HepG2 (cell line): ENCODE data around the gene NFASC. TPM values are rescaled to one million over a fixed set of nuclear protein-coding genes. Genes with fewer than 3 reads are reported as not detected.

Experiments used
- ASH2L ChIP-seq: fragments of 300-600, 200-600 bp; sonication (generic); IDR thresholded peaks from 2 replicates; pipeline ENCODE4 v1.7.0; 2017; ENCODE audit warnings: low read depth, mild to moderate bottlenecking, moderate library complexity, mixed read lengths, low read length; ENCODE audit not compliant: insufficient read length
- FOXP1 ChIP-seq, 2 experiments: fragments of 450-650 bp in 1 of 2; IDR thresholded peaks; 2 replicates each; pipeline ENCODE4 v1.6.1; 2017 to 2018; ENCODE audit warnings: antibody characterized with exemption in 1 of 2
- HNRNPLL ChIP-seq: fragments of 200-400 bp; formaldehyde crosslinking; IDR thresholded peaks from 2 replicates; pipeline ENCODE4 v1.6.1; 2017; ENCODE audit warnings: mild to moderate bottlenecking, low read depth, low read length; ENCODE audit not compliant: poor library complexity, severe bottlenecking
- MEIS1 ChIP-seq: sonication (generic); formaldehyde crosslinking; IDR thresholded peaks from 2 replicates; pipeline ENCODE4 v1.9.0; 2021; ENCODE audit warnings: mild to moderate bottlenecking, missing genetic modification reagents, moderate library complexity, borderline replicate concordance
- SMC3 ChIP-seq: IDR thresholded peaks from 2 replicates; pipeline ENCODE4 v1.6.1; 2011; ENCODE audit warnings: low read length, improper control_type of control experiment
- SP1 ChIP-seq, 2 experiments: fragments of 450-650 bp in 1 of 2; sonication (generic) in 1 of 2; formaldehyde crosslinking in 1 of 2; IDR thresholded peaks; 2 replicates each; pipeline versions ENCODE4 v1.4.0 to v1.6.1; 2016 to 2020; ENCODE audit warnings: missing genetic modification reagents in 1 of 2
- STAG1 ChIP-seq: sonication (generic); formaldehyde crosslinking; IDR thresholded peaks from 2 replicates; pipeline ENCODE4 v1.4.0; 2020; ENCODE audit warnings: missing genetic modification reagents
- XRCC5 ChIP-seq: fragments of 200-400 bp; formaldehyde crosslinking; optimal IDR thresholded peaks from 2 replicates; pipeline ENCODE3; 2017; ENCODE audit warnings: mild to moderate bottlenecking, low read length
- ZNF124 ChIP-seq: sonication (generic); formaldehyde crosslinking; IDR thresholded peaks from 2 replicates; pipeline ENCODE4 v1.4.0; 2020; ENCODE audit warnings: missing genetic modification reagents
- ZNF746 ChIP-seq: sonication (generic); formaldehyde crosslinking; IDR thresholded peaks from 2 replicates; pipeline ENCODE4 v1.8.0; 2022; ENCODE audit warnings: mild to moderate bottlenecking, missing genetic modification reagents
- ZNF761 ChIP-seq: sonication (generic); formaldehyde crosslinking; conservative IDR thresholded peaks from 2 replicates; pipeline ENCODE4 v1.4.0; 2020; ENCODE audit warnings: mild to moderate bottlenecking, missing genetic modification reagents
- polyA plus RNA-seq, 8 experiments: library from polyadenylated mRNA; depleted of rRNA in 3 of 8; stranded (reverse) in 7 of 8; unstranded in 1 of 8; fragments of >200 nt; fragmentation: Illumina TruSeq in 4 of 8; extraction: Trizol in 4 of 8; gene quantifications; 2 replicates each; pipeline versions ENCODE4 v1.2.1 to v1.2.3, GENCODE V29; 2011 to 2016; ENCODE audit warnings: low read depth in 4 of 8, missing spikeins in 1 of 8, mixed read lengths in 1 of 8; ENCODE audit not compliant: insufficient read depth in 1 of 8
- total RNA-seq, 5 experiments: library from RNA; depleted of rRNA; stranded (reverse); fragments of >200 nt; fragmentation: Illumina TruSeq; extraction: Trizol; gene quantifications; 2 replicates each; pipeline ENCODE4 v1.2.3, GENCODE V29; 2016; ENCODE audit warnings: low read depth in 1 of 5
- TF ChIP-seq, protein P1 (sequence below): sonication (generic); formaldehyde crosslinking; IDR thresholded peaks from 2 replicates; pipeline ENCODE4 v1.5.0; 2020; ENCODE audit warnings: mild to moderate bottlenecking, missing genetic modification reagents, moderate library complexity
- TF ChIP-seq, protein P2 (sequence below): sonication (generic); formaldehyde crosslinking; IDR thresholded peaks from 2 replicates; pipeline ENCODE4 v1.4.0; 2020; ENCODE audit warnings: missing genetic modification reagents

NFASC gene
- total and polyA plus RNA-seq, 2 of the 13 experiments (the other 11 are each of a cell fraction or from before 2014, with no cell fraction given): not detected

DNA sequence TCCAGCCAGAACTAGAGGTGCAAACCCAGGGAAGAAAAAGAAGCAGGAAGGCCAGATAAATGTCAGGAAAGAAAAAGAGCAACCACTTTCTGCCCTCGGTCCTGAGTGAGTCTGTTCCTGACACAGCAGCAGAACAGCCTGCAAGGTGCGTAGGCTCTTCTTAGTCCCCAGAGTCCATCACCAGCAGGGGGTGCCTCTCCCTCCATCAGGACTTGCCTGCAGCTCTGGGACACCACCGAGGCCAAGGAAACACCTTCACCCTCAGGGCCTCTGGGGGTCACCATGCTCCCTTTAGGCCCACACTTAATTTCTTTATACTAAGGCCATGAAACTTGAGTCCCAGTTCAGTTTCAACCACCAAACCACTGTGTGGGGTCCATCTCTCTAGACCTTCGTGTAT lies 43.7 kb upstream of the NFASC start (continued):
- TF ChIP-seq MEIS1 (CRISPR knock-in tag): no peak
- TF ChIP-seq, protein P1, sequence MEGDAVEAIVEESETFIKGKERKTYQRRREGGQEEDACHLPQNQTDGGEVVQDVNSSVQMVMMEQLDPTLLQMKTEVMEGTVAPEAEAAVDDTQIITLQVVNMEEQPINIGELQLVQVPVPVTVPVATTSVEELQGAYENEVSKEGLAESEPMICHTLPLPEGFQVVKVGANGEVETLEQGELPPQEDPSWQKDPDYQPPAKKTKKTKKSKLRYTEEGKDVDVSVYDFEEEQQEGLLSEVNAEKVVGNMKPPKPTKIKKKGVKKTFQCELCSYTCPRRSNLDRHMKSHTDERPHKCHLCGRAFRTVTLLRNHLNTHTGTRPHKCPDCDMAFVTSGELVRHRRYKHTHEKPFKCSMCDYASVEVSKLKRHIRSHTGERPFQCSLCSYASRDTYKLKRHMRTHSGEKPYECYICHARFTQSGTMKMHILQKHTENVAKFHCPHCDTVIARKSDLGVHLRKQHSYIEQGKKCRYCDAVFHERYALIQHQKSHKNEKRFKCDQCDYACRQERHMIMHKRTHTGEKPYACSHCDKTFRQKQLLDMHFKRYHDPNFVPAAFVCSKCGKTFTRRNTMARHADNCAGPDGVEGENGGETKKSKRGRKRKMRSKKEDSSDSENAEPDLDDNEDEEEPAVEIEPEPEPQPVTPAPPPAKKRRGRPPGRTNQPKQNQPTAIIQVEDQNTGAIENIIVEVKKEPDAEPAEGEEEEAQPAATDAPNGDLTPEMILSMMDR (CRISPR knock-in tag): peak; percentile 53
- no peak for TF ChIP-seq ASH2L
- TF ChIP-seq SMC3: peak; percentile 35
- peak; percentile 60 for TF ChIP-seq STAG1 (CRISPR knock-in tag)
- no peak for TF ChIP-seq FOXP1 (IDR thresholded peaks at IDR 0.05)
- no peak for TF ChIP-seq FOXP1 (CRISPR knock-in tag; IDR thresholded peaks at IDR 0.05)
- no peak for TF ChIP-seq ZNF761
- TF ChIP-seq XRCC5: peak; percentile 24
- TF ChIP-seq, protein P2, sequence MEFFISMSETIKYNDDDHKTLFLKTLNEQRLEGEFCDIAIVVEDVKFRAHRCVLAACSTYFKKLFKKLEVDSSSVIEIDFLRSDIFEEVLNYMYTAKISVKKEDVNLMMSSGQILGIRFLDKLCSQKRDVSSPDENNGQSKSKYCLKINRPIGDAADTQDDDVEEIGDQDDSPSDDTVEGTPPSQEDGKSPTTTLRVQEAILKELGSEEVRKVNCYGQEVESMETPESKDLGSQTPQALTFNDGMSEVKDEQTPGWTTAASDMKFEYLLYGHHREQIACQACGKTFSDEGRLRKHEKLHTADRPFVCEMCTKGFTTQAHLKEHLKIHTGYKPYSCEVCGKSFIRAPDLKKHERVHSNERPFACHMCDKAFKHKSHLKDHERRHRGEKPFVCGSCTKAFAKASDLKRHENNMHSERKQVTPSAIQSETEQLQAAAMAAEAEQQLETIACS (CRISPR knock-in tag): peak; percentile 36; the same call in 1 of the 2 replicates
- TF ChIP-seq HNRNPLL: no peak
- TF ChIP-seq SP1 (IDR thresholded peaks at IDR 0.05): no peak
- no peak for TF ChIP-seq SP1 (CRISPR knock-in tag; IDR thresholded peaks at IDR 0.05)
- no peak for TF ChIP-seq ZNF124 (CRISPR knock-in tag)
- TF ChIP-seq ZNF746: no peak
- TF ChIP-seq, all 625 proteins: peak for 5
